Skeletal muscle satellite cell (primary cell): ENCODE measurements around the gene MLF2.
"Not testable (repeated sequence)": the region's sequence is repeated elsewhere in the genome, so short reads cannot be mapped to it uniquely, and the experiment has no call there.

ENCODE experiments used
- H3K27me3 ChIP-seq: 2 replicates; pipeline ENCODE4 v1.7.0; 2013; ENCODE audit warnings: low read length; ENCODE audit not compliant: control insufficient read depth, insufficient read depth
- H3K36me3 ChIP-seq: 2 replicates; pipeline ENCODE4 v1.7.0; 2013; ENCODE audit warnings: mild to moderate bottlenecking, control low read depth, low read length; ENCODE audit not compliant: insufficient read depth
- H3K4me1 ChIP-seq: 2 replicates; pipeline ENCODE4 v1.7.0; 2013; ENCODE audit warnings: low read length; ENCODE audit not compliant: control insufficient read depth, insufficient read depth
- H3K4me2 ChIP-seq: 2 replicates; pipeline ENCODE4 v1.7.0; 2013; ENCODE audit warnings: mild to moderate bottlenecking, low read length
- H3K4me3 ChIP-seq: 2 replicates; pipeline ENCODE4 v1.7.0; 2013; ENCODE audit warnings: low read length
- H3K9ac ChIP-seq: 2 replicates; pipeline ENCODE4 v1.7.0; 2013; ENCODE audit warnings: mild to moderate bottlenecking, low read depth, low read length, moderate library complexity
- H3K9me3 ChIP-seq: replicated peaks from 2 replicates; pipeline ENCODE4 v1.7.0; 2013; ENCODE audit warnings: mild to moderate bottlenecking, control low read depth, low read length

MLF2 gene

GRCh38 chr12:6742080-6742479 is 10.9 kb downstream of the MLF2 start:
- not testable (repeated sequence) for H3K4me3 ChIP-seq, H3K27me3 ChIP-seq, H3K9ac ChIP-seq, H3K9me3 ChIP-seq, H3K4me1 ChIP-seq, H3K4me2 ChIP-seq
- H3K36me3 ChIP-seq: peaks cover 16% of the 10 kb centered on the region

DNA sequence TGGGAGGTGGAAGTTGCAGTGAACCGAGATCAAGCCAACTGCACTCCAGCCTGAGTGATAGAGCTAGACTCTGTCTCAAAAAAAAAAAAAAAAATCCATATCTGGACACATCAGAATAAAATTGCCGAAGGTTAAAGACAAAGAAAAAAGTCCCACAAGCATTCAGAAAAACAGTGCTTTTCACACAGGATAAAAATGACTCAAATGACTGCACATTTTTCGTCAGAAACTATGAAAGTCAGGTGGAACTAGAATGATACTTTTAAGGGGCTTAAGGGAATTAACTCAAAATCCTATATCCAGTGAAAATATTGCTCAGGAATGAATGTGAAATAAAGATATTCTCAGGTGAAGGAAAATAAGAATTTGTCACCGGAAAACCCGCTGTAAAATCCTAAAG is 16.2 kb downstream of the MLF2 start:
- Histone ChIP-seq H3K27me3 (no peaks in the 10 kb centered on the region), H3K4me1 (peaks cover 11% of the 10 kb centered on the region), H3K36me3 (peaks cover 4% of the 10 kb centered on the region), H3K4me3 (no peak overlapping the region), H3K4me2 (no peak overlapping the region), H3K9me3 (no peaks in the 10 kb centered on the region), H3K9ac (no peak overlapping the region)

DNA sequence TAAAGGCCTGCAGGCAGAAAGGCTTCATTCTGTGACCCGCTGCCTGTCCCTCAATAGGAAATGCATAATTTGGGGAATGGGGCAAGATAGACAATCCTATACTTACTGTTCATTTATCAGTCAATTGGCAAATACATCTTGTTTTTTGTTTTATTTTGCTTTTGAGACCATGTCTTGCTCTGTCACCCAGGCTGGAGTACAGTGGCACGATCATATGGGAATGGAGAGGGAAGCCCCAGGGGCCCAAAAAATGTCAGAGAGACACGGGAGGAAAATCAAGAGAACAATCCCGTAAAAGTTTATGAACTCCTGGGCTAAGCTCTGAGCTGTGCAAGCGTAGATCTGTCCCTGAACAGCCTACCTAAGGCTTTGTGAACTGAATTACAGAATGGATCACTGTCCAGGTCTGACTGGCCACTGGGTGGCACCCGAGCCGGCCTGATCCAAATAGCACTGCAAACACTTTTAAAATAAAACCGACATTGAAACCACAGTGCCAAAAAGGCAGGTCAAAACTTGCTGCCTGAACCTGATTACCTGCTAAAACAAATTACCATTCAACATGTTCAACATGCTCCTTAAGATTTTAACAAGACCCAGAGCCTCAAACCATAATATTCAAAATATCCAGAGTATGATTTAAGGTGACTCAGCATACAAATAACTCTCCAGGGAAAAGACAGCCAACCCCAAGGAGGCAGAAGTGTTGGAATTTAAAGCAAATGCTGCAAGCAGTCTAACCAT is 17.3 kb downstream of the MLF2 start:
- H3K4me1 ChIP-seq: peaks cover 11% of the 10 kb centered on the region
- no peak overlapping the region for H3K9ac ChIP-seq

DNA sequence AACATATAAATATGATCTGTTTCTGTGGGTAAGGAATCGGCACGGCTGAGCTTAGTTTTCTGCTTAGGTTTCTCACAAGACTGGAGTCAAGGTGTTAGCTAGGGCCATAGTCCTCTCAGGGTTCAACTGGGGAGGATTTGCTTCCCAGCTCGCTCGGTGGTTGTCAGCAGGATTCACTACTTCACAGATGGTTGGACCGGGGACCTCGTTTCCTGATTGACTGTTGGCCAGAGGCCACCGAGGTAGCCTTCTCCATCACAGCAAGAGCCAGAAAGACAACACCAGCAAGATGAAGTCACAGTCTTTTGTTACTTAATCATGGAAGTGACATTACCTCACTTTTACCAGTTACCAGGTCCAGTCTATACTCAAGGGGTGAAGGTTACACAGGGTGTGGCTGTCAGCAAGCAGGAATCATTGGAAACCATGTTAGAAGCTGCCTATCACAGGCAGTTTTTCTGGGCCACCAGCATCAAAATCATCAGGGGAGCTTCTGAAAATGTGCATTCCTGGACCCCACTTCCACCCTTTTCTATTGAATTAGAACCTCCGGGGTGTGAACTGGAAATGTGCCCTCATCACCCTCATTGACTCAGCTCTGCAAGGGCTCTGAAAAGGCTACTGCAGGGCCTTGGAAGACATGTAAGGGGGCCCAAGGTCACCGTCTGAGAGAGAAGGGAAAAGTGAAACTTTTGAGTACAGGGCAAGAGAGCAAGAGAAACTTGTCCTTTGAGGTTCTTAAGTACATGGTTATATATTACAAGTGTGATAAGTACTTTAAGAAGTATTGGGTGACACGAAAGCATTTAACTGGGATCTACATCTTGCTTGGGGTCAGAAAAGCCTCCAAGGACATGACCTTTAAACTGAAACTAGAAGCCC is 18.2 kb downstream of the MLF2 start:
- Histone ChIP-seq H3K9me3 (no peaks in the 10 kb centered on the region), H3K4me1 (peaks cover 11% of the 10 kb centered on the region), H3K4me3 (no peak overlapping the region), H3K4me2 (no peak overlapping the region), H3K36me3 (peaks cover 22% of the 10 kb centered on the region), H3K9ac (no peak overlapping the region), H3K27me3 (no peaks in the 10 kb centered on the region)

More for the DNA sequence above, 17.3 kb downstream of the MLF2 start:
- H3K36me3 ChIP-seq: peaks cover 14% of the 10 kb centered on the region
- H3K9me3 ChIP-seq: no peaks in the 10 kb centered on the region
- H3K4me3 ChIP-seq: no peak overlapping the region
- H3K27me3 ChIP-seq: no peaks in the 10 kb centered on the region
- H3K4me2 ChIP-seq: peak overlapping the region; percentile 61

DNA sequence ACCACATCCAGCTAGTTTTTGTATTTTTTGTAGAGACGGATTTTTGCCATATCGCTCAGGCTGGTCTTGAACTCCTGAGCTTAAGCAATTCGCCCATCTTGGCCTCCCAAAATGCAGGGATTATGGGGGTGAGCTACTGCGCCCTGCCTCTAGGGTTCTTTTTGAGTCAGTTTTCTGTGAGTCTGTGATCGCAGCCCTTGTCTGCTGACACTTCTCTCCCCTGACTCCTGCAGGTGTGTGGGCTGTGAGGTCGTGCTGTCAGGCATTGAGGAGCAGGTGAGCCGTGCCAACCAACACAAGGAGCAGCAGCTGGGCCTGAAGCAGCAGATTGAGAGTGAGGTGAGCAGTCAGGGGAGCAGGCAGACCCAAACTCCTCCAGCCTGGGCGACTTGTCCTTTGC is 22.8 kb downstream of the MLF2 start:
- no peak overlapping the region for H3K9ac ChIP-seq
- H3K27me3 ChIP-seq: no peaks in the 10 kb centered on the region
- no peaks in the 10 kb centered on the region for H3K9me3 ChIP-seq
- peaks cover 44% of the 10 kb centered on the region for H3K36me3 ChIP-seq
- H3K4me1 ChIP-seq: no peaks in the 10 kb centered on the region
- no peak overlapping the region for H3K4me2 ChIP-seq
- H3K4me3 ChIP-seq: no peak overlapping the region

- peaks cover 8% of the 10 kb centered on the region for H3K4me1 ChIP-seq
- no peaks in the 10 kb centered on the region for H3K27me3 ChIP-seq
- H3K4me2 ChIP-seq: no peak overlapping the region
- peaks cover 41% of the 10 kb centered on the region for H3K36me3 ChIP-seq
- no peak overlapping the region for H3K9ac ChIP-seq
- no peak overlapping the region for H3K4me3 ChIP-seq
- no peaks in the 10 kb centered on the region for H3K9me3 ChIP-seq
Measured at GRCh38 chr12:6729186-6729585, 23.8 kb downstream of the MLF2 start.

GRCh38 chr12:6725350-6725749 is 27.6 kb downstream of the MLF2 start:
- Histone ChIP-seq H3K4me3 (no peak overlapping the region), H3K36me3 (peaks cover 29% of the 10 kb centered on the region), H3K9ac (no peak overlapping the region), H3K4me2 (peak overlapping the region; percentile 88), H3K9me3 (no peaks in the 10 kb centered on the region), H3K4me1 (peaks cover 16% of the 10 kb centered on the region), H3K27me3 (no peaks in the 10 kb centered on the region)

- H3K4me1 ChIP-seq: peaks cover 16% of the 10 kb centered on the region
- no peaks in the 10 kb centered on the region for H3K9me3 ChIP-seq
- H3K27me3 ChIP-seq: no peaks in the 10 kb centered on the region
- peaks cover 20% of the 10 kb centered on the region for H3K36me3 ChIP-seq
- peak overlapping the region; percentile 88 for H3K4me2 ChIP-seq
- H3K4me3 ChIP-seq: peak overlapping the region; percentile 80
- peak overlapping the region; percentile 87 for H3K9ac ChIP-seq
Measured at GRCh38 chr12:6724409-6724797, 28.5 kb downstream of the MLF2 start.

GRCh38 chr12:6723607-6724408 is 29.1 kb downstream of the MLF2 start, which contains the start of gene COPS7A:
COPS7A (plus strand) TSS chr12:6724046; CDS start chr12:6724657, 611 bp downstream.
- H3K9ac ChIP-seq: peak within 1 kb of the TSS; percentile 87
- H3K9me3 ChIP-seq: no peaks in the 10 kb centered on the region
- peaks cover 14% of the 10 kb centered on the region for H3K36me3 ChIP-seq
- H3K27me3 ChIP-seq: no peaks in the 10 kb centered on the region
- H3K4me2 ChIP-seq: peak within 1 kb of the TSS; percentile 88
- H3K4me1 ChIP-seq: peaks cover 16% of the 10 kb centered on the region
- peak within 1 kb of the TSS; percentile 80 for H3K4me3 ChIP-seq

DNA sequence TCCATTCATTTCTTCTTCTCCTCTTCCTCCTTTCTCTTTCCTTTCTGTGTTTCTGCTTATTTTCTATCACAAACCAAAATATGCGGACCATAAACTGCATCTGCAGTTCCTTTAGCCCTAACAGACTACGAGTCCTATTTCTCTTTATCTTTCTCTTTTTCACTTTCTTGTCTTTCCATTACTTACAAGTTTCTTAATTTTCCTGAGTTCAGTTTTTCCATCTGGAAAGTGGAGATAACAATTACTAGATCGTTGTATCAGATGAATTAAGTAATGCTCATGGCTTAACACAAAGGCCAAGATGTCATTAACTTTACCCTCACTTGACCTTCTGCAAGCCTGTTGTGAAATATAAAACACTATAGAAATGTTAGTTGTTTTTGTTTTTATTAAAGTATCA is 30.1 kb downstream of the MLF2 start:
- Histone ChIP-seq H3K9me3 (no peaks in the 10 kb centered on the region), H3K4me2 (peak overlapping the region; percentile 88), H3K36me3 (peaks cover 5% of the 10 kb centered on the region), H3K4me1 (peaks cover 16% of the 10 kb centered on the region), H3K27me3 (no peaks in the 10 kb centered on the region), H3K4me3 (no peak overlapping the region), H3K9ac (no peak overlapping the region)

DNA sequence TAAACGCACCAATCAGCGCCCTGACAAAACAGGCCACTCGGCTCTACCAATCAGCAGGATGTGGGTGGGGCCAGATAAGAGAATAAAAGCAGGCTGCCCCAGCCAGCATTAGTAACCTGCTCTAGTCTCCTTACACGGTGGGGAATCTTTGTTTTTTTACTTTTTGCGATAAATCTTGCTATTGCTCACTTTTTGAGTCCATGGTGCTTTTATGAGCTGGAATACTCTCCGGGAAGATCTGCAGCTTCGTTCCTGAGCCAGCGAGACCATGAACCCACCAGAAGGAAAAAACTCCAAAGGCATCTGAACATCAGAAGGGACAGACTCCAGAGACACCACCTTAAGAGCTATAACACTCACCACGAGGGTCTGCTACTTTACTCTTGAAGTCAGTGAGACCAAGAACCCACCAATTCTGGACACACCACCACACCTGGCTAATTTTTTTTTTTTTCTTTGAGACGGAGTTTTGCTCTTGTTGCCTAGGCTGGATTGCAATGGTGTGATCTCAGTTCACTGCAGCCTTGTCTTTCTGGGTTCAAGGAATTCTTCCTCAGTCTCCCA is 36.0 kb downstream of the MLF2 start:
- H3K9me3 ChIP-seq: no peaks in the 10 kb centered on the region
- no peak overlapping the region for H3K4me2 ChIP-seq
- no peaks in the 10 kb centered on the region for H3K4me1 ChIP-seq
- no peak overlapping the region for H3K9ac ChIP-seq
- H3K4me3 ChIP-seq: no peak overlapping the region
- no peaks in the 10 kb centered on the region for H3K27me3 ChIP-seq
- no peaks in the 10 kb centered on the region for H3K36me3 ChIP-seq
